ENCODE results near the gene ADAMTS4.

DNA sequence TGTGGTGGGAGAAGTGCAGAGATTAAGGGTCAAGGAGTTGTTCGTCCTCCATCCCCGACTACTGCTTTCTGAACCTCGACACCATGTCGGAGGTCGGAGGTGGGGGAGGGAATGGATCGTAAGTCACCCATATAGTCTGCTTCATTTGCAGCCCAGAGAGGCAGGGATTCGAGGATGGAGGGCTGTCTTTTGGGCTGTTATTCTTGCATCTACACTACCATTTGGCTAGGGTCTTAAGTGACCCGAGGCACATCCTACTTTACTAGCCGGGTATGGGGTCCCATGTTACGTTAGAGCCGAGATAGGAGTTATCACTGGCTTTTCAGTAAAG lies 39.0 kb downstream of the ADAMTS4 start:
- TF ChIP-seq CTCF (IDR thresholded peaks at IDR 0.05; ENCODE audit: insufficient read depth, low read depth, low read length) (no peak), EZH2 (IDR thresholded peaks at IDR 0.05; ENCODE audit: insufficient read depth, low read length) (no peak)
